GM23338 (cell line): ENCODE results near the gene SYT6.

Experiments used
- CREB1 ChIP-seq: fragments of 250-450 bp; sonication (Bioruptor Pico); IDR thresholded peaks from 2 replicates; pipeline ENCODE4 v1.5.0; 2020; ENCODE audit warnings: low read depth, mild to moderate bottlenecking, moderate library complexity
- EZH2 ChIP-seq: fragments of 200-600 bp; sonication (generic); IDR thresholded peaks from one replicate; pipeline ENCODE4 v1.8.0; 2017; ENCODE audit warnings: antibody characterized with exemption, mild to moderate bottlenecking, low read depth; ENCODE audit not compliant: unreplicated experiment
- EZH2phosphoT487 ChIP-seq: fragments of 200-600 bp; sonication (generic); IDR thresholded peaks from one replicate; pipeline ENCODE4 v1.8.1; 2018; ENCODE audit warnings: antibody characterized with exemption; ENCODE audit not compliant: unreplicated experiment
- POLR2AphosphoS5 ChIP-seq: IDR thresholded peaks from 2 replicates; pipeline ENCODE4 v1.6.1; 2016; ENCODE audit warnings: antibody characterized with exemption, low read depth
- STAT1 ChIP-seq: IDR thresholded peaks from one replicate; pipeline ENCODE4 v1.6.1; 2016; ENCODE audit warnings: antibody characterized with exemption; ENCODE audit not compliant: unreplicated experiment
- TF ChIP-seq, protein P1 (sequence below), 2 experiments: fragments of 200-600 bp in 1 of 2; sonication (generic) in 1 of 2; conservative IDR thresholded peaks; 2 replicates each; pipeline versions ENCODE4 v1.5.1 to v1.6.1; 2016 to 2017; ENCODE audit warnings: antibody characterized with exemption in 2 of 2, low read depth in 2 of 2, mild to moderate bottlenecking in 2 of 2, moderate library complexity in 1 of 2
- TF ChIP-seq, protein P2 (sequence below): IDR thresholded peaks from one replicate; pipeline ENCODE4 v1.6.1; 2018; ENCODE audit warnings: antibody characterized with exemption; ENCODE audit not compliant: unreplicated experiment

DNA sequence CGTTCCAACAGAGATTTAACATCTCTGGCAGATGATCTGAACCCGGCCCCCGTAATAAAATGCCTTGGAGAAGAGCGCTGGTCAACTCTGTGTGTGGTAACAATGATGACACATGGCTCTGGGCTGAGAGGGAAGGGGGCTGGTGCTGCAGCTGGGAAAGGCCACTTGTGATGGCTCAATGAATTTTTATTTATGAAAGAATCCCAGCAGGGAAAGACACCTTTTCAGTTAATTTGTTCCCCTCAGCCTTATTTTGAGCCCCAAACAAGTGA is 59.4 kb downstream of the SYT6 start:
- TF ChIP-seq, protein P1, sequence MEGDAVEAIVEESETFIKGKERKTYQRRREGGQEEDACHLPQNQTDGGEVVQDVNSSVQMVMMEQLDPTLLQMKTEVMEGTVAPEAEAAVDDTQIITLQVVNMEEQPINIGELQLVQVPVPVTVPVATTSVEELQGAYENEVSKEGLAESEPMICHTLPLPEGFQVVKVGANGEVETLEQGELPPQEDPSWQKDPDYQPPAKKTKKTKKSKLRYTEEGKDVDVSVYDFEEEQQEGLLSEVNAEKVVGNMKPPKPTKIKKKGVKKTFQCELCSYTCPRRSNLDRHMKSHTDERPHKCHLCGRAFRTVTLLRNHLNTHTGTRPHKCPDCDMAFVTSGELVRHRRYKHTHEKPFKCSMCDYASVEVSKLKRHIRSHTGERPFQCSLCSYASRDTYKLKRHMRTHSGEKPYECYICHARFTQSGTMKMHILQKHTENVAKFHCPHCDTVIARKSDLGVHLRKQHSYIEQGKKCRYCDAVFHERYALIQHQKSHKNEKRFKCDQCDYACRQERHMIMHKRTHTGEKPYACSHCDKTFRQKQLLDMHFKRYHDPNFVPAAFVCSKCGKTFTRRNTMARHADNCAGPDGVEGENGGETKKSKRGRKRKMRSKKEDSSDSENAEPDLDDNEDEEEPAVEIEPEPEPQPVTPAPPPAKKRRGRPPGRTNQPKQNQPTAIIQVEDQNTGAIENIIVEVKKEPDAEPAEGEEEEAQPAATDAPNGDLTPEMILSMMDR (conservative IDR thresholded peaks at IDR 0.05; ENCODE audit: low read depth in 2 of 2) = no peak
- TF ChIP-seq STAT1 (no peak), EZH2 (no peak), POLR2AphosphoS5 (no peak), CREB1 (CRISPR knock-in tag) (no peak), EZH2phosphoT487 (no peak)
- TF ChIP-seq, protein P2, sequence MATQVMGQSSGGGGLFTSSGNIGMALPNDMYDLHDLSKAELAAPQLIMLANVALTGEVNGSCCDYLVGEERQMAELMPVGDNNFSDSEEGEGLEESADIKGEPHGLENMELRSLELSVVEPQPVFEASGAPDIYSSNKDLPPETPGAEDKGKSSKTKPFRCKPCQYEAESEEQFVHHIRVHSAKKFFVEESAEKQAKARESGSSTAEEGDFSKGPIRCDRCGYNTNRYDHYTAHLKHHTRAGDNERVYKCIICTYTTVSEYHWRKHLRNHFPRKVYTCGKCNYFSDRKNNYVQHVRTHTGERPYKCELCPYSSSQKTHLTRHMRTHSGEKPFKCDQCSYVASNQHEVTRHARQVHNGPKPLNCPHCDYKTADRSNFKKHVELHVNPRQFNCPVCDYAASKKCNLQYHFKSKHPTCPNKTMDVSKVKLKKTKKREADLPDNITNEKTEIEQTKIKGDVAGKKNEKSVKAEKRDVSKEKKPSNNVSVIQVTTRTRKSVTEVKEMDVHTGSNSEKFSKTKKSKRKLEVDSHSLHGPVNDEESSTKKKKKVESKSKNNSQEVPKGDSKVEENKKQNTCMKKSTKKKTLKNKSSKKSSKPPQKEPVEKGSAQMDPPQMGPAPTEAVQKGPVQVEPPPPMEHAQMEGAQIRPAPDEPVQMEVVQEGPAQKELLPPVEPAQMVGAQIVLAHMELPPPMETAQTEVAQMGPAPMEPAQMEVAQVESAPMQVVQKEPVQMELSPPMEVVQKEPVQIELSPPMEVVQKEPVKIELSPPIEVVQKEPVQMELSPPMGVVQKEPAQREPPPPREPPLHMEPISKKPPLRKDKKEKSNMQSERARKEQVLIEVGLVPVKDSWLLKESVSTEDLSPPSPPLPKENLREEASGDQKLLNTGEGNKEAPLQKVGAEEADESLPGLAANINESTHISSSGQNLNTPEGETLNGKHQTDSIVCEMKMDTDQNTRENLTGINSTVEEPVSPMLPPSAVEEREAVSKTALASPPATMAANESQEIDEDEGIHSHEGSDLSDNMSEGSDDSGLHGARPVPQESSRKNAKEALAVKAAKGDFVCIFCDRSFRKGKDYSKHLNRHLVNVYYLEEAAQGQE = no peak
